Cerebellar nuclear complex (tissue), 1 donor: ENCODE measurements around the gene NTN5.
A peak's percentile ranks its signal among the peaks of the same experiment; 100 is the strongest.

Experiments
- DNase-seq, 2 experiments: peaks; one replicate each; lab custom pipeline; 2025; lab: John Stamatoyannopoulos, UW

The NTN5 gene

DNA sequence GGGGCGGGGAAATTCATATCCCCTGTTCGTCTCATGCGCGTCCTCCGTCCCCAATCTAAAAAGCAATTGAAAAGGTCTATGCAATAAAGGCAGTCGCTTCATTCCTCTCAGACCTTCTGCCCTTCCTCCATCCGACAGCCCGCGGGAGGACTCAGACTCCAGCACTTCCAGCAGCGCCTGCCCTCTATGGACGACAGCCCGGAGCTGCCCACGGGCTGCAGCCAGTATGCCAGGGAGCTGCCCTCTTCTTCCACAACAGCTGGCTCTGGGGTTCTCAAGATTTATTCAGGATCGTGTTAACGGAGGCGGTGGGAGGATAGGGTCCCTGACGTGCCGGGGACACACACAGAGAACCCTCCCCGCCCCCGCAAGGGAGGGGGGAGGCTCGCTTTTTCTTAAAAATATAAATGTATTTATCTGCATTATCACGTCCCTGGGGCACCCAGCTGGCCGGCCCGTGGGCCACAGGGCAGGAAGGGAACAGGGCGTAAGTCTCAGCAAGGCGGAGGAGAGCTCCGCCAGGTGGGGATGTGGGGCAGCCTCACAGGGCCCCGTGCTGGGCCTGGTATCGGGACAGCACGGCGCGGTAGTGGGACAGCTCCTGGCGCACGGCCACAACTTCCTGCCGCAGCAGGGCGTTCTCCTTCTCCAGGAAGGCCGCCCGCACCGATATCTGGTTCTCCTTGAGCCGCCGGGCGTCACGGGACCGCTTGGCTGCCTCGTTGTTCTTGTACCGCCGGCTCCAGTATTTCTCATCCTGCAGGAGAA lies 42.3 kb downstream of the NTN5 start:
- DNase-seq = no peak

DNA sequence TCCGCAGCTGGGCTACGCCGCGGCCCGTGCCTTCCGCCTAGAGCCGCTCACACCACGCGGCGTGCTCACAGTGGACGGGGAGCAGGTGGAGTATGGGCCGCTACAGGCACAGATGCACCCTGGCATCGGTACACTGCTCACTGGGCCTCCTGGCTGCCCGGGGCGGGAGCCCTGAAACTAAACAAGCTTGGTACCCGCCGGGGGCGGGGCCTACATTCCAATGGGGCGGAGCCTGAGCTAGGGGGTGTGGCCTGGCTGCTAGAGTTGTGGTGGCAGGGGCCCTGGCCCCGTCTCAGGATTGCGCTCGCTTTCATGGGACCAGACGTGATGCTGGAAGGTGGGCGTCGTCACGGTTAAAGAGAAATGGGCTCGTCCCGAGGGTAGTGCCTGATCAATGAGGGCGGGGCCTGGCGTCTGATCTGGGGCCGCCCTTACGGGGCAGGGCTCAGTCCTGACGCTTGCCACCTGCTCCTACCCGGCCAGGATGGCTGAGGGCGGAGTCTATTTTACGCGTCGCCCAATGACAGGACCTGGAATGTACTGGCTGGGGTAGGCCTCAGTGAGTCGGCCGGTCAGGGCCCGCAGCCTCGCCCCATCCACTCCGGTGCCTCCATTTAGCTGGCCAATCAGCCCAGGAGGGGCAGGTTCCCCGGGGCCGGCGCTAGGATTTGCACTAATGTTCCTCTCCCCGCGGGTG lies 43.1 kb downstream of the NTN5 start:
- DNase-seq = peak in 1 of 2 experiments; percentile 15

DNA sequence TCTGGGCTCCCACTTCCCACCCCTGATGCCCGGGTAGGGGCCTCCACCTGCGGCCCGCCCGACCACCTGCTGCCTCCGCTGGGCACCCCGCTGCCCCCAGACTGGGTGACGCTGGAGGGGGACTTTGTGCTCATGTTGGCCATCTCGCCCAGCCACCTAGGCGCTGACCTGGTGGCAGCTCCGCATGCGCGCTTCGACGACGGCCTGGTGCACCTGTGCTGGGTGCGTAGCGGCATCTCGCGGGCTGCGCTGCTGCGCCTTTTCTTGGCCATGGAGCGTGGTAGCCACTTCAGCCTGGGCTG lies 43.6 kb downstream of the NTN5 start:
- no peak for DNase-seq

DNA sequence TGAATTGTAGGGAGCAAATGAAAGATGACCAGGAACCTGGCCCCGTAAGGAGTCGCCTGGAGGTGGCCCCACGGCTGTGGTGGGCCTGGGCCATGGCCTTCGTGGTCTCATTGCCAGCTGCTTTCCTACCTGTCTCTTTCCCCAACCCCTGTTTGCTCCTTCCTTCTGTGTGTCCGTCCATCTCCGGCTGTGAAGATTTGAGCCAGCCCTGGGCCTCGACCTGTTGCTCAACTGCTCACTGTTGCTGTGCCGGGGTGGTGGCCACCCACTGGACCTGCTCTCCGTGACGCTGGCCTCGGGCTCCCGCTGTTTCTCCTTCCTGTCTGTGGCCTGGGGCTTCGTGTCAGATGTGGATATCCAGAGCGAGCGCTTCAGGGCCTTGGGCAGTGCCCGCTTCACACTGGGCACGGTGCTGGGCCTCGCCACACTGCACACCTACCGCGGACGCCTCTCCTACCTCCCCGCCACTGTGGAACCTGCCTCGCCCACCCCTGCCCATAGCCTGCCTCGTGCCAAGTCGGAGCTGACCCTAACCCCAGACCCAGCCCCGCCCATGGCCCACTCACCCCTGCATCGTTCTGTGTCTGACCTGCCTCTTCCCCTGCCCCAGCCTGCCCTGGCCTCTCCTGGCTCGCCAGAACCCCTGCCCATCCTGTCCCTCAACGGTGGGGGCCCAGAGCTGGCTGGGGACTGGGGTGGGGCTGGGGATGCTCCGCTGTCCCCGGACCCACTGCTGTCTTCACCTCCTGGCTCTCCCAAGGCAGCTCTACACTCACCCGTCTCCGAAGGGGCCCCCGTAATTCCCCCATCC lies 44.1 kb downstream of the NTN5 start:
- no peak for DNase-seq

DNA sequence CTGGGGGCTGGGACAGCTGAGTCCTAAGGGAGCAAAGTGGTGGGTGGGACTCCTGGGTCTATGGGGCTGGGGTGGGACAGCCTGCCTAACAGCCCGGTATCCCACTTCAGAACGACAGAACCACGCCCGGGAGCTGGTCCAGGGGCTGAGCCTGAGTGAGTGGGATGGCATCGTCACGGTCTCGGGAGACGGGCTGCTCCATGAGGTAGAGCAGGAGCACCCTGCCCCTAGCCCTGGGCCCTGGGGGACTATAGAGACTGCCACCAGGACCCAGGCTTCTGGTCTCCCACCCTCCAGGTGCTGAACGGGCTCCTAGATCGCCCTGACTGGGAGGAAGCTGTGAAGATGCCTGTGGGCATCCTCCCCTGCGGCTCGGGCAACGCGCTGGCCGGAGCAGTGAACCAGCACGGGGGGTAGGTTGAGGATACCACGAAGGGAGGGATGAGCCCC lies 44.9 kb downstream of the NTN5 start:
- DNase-seq = no peak

DNA sequence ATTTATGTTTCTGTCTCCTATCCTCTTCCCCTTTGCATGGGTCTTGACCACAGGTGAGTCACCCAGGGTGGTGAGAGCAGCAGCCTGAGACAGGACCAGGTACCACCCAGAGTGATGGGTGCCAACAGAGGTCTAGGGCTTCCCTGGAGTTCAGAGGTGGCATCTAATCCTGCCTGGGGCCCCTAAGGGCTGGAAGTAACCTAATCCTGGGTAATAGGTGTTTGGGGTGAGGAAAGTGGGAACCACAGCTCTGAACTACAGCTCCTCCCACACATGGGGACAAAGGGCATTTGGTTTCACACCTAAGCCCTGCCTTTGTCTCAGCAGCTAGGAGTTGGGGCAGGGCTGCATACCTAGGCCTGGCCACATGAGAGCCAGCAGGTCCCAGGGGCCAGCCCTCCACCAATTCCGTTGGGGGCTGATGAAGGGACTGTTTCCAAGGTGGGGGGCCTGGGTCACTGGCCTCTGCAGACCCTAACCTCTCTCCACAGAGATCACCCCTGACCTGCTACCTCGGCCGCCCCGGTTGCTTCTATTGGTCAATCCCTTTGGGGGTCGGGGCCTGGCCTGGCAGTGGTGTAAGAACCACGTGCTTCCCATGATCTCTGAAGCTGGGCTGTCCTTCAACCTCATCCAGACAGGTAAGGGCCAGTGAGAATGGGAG lies 45.5 kb downstream of the NTN5 start:
- no peak for DNase-seq

DNA sequence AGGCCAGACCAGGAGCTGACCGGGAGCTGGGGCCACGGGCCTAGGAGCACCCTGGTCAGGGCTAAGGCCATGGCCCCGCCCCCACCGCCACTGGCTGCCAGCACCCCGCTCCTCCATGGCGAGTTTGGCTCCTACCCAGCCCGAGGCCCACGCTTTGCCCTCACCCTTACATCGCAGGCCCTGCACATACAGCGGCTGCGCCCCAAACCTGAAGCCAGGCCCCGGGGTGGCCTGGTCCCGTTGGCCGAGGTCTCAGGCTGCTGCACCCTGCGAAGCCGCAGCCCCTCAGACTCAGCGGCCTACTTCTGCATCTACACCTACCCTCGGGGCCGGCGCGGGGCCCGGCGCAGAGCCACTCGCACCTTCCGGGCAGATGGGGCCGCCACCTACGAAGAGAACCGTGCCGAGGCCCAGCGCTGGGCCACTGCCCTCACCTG lies 46.9 kb downstream of the NTN5 start:
- DNase-seq = no peak

DNA sequence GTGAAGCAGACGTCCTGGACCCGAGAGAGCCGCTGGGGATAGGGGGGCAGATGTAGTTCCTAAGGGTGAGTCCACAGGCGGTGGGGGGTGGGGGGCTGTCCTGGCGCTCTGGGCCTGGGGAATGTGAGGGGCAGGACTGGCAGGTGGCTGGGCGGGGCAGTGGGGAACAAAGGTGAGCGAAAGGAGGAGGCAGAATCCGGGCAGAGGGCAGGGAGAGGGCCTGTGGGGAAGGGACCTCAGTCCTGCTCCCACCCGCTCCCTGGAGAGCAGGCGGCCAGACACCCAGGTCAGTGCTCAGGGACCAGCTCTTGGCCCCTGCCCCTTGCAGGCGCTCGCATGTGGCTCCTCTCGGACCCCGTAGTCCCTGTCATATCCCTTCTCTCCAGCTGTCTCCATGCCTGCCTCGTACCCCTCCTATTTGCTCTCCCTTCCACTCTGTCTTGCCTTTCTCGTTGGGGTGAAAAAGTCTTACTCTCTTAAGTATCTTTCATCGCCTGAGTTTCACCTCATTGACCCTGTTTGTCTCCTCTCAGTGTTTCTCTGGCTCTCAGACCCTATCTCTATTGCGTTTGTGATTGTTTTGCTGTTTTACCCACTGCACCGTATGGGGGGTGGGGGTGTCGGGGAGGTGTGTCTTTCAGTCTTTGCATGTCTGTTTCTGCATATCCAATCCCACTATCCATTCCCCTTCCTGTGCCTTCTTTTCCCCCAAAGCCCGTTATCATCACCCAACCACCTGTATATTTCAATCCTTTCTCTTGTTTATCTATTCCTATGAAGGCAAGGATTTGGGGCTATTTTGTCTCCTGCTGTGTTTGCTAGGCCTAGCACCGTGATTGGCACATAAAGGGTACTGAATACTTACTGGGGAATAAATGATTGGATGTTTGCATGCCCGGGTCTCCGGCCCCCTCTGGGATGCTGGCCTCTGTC lies 47.8 kb downstream of the NTN5 start:
- no peak for DNase-seq

DNA sequence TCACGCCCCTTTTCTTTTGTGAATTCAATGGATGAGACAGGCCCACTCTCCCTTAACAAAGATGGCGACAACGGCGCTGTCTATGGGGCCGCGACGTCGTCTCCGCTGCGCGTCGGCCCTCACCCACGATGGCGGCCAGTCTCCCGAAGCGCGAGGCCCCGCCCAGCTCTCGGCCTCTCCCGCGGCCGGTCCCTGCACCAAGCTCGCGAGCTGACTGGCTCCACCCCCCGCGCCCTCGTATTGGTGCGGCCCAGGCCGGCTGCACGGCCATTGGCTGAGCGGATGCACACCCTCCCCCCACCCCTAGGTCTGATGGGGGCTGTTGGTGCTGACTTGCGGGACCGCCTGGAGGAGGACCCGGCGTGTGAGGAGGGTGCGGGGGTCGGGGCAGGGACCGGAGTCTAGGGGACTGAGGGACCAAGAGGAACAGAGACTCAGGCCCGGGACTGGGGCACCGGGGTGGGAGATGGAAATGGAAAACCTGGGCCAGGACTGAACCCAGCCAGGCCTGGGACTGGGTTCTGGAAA lies 48.7 kb downstream of the NTN5 start:
- peak; percentile 79 to 94 for DNase-seq

DNA sequence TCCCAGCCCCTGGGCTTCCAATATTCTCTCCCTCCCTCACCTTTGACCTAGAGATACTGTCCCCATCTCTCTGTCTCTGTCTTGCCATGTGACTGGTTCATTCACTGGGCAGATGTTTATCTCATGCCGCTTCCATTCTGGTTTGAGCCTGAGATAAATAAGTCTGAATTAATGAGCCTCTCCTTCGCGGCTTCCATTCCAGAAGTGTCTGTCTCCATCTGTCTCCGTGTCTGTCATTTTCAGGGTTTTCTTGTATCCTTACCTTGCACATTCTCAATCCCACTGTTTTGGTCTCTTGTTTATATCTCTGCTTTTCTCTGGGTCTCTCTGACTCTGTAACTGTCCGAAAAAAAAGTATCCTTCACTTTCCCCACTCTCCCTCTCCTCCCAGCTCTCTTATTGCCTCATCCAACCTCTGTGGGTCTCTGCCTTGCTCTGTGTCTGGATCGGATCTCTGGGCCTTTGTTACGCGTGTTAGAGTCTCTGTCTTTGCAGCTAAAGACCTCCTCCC lies 49.2 kb downstream of the NTN5 start:
- DNase-seq = no peak

DNA sequence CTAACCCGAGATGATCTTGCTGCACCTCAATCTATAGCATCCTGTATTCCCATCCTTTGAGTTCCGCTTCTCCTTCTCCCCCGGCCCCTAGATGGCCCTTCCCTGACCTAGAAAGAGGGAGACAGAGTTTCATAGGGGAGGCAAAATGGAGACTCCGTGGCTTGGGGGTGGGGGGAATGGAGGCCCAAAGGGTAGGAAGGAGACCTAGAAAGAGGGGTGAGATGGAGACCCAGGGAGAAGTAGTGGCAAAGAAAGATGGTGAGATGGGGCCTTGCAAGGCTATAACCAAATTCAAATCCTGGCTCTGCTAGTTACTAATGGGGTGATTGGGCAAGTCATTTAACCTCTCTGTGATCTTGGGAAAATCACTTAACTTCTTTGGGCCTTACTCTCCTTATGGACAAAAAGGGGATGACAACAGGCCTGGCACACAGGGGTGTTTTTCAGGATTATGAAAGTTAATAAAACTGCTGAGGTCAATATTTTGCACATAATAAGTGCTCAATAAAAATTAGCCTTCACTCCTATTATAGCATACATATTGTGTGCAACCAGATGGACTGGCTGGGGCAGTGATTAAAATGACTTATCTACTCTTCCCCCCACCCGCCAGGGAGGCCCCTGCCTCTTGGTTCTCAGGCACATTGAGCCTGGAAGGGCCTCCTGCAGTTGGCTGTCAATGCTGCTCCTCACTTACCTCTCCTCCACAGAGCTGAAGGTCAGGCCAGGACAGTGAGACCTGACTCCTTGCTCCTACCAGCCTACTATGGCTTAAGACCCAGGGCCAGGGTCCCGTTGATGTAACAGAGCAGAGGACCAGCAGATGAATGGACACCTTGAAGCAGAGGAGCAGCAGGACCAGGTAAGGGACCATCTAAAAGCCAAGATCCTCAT lies 52.9 kb downstream of the NTN5 start:
- no peak for DNase-seq

DNA sequence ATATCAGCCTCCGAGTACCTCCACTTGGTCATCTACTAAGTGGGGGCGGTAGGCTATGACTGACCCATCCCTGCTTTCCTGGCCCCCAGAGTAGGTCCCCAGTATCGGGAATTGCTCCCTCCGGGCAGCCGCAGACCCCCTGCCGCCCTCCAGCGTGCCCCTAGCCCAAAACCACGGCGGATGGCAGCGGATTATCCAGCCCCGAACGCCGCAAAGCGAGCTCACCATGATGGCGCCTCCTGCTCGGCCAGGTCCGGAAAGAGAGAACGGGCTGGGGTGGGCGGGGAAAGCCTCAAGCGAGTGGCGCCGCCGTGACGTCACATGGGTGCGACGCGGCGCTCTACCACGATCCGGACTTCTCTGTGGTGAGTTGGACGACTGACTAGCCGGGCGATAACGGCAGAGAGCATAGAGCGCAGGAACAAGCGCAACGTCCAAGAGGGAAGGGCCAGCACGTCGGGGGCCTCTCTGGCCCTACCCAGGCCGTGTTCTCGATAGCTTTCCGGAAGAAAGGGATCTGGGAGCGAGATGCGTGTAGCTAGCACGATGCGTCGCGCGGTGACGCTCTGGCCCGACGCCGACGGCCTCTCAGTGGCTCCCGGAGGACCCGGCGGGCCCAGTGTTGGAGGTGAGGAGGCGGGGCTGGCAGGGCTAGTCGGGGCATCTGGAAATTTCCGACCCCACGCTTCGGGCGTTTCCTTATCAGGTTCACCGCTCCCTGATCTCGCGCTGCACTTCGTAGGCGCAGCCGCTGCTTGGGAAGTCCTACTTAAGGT lies 53.7 kb downstream of the NTN5 start, which contains the start of the genes RPL18 and SPHK2:
RPL18 (minus strand) TSS at position 263 of the 776 bp plus-strand sequence; CDS start at position 228, 35 bp downstream.
SPHK2 (plus strand) TSS at position 591 of the 776 bp plus-strand sequence. CDS start 1,009 bp downstream, outside the sequence.
- peak; percentile 92 to 98 for DNase-seq

DNA sequence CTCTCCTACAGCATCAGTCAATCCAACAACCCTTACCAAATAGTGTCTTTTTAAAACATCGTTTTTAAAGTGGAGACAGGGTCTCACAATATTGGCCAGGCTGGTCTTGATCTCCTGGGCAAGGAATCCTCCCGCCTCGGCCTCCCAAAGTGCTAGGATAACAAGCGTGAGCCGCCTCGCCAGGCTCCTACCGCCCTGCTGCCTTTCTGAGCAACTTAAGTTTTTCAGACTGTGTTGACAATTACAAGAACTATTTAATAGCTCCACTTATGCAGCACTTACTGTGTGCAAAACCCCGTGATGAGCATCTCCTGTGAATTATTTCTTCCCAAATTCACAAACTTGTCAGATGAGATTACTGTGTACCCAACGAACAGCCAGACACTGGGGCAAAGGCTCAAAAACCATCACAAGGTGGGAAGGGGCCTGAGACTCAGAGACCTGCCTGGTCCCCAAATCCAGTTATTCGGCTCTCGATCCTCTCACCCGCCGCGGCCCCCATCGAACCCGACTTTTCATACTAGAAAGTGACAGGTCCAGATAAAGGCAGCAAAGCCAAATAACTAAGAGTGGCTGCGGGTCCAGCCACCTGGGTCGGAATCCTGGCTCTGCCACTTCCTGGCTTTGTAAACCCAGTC lies 54.4 kb downstream of the NTN5 start:
- DNase-seq = no peak

DNA sequence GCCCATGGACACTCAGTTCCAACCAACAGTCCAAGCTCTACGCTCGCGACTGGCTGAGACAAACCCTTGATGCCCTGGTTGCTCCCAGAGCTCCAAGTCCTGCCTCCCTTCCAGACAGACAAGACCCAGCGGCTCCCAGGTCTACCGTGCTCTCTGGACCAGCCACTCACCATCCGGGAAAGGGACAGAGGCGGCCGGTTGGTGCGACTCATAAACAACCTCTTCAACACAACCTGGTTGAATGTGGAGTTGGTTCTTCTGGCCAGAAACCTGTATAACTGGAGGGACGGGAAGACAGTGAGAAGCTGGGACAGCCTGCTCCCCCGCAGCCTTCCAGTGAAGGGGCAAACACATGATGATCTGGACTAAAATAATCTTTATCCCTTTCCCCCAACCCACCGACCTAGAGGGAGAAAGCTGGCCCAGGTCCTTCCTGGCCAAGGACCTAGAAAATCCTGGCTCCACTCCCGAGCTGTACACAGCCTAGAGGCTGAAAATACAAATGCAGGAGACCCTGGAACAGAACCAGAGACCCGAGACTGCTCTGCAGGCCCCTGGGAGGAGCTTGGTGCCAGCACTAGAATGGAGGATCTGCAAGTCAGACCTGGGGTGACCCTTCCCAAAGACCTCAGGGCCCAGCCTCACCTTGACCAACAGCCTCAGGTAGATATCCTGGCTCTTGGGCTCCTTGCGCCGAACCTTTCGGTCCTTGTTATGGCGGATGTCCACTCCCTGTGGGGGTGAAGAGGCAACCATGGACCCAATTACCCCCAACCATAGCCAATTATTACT lies 55.5 kb downstream of the NTN5 start:
- DNase-seq = no peak

DNA sequence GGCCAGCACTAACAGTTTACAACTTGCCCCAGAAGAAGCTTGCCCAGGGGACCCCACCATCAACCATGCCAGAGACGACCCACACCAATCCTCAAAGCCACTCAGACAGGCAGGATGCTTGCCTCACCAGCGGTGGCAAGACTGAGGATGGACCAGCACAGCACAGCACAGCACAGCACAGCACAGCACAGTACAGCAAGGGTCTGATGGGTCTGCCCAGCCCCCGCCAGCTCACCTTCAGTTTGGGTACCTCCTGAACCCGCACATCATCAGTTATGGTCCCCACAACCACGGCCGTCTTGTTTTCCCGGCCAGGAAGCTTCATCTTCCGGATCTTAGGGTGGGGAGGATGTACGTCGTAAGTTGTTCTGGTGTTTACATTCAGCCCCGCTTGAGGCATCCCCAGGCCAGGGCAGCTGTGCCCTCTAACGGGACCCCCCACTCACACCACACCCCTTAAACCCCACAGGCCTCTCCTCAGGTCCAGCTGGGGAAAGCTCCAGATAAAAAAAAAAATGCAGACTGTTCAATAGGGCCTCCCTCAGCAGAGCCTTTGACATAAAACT lies 56.2 kb downstream of the NTN5 start:
- DNase-seq = no peak

DNA sequence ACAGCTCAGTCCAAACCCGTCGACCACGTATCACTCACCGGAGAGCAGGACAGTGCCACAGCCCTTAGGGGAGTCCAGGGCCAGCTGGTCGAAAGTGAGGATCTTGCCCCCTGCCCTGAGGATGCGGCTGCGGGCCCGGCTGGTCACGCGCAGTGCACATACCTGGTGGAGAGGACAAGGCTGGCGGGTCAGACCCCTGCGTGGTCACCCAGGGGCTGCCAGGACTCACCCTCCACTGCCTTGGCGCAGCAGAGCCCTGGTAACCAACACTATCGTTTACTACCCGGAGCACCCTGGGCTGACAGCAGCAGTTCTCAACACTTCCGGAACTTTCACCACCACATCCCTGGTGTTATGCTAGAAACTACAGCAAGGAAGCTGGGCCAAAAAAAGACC lies 56.8 kb downstream of the NTN5 start:
- DNase-seq = no peak
